Trophoblast cell (in vitro differentiated cells and primary cell): ENCODE data around the gene HOXD8.

Source experiments
- DNase-seq, 2 donors: peaks; one replicate each; pipeline ENCODE4 v3.0.0-alpha.2; 2016
- H2AFZ ChIP-seq: 2 replicates; pipeline ENCODE4 v1.6.1; 2013; ENCODE audit warnings: low read length, moderate library complexity, mild to moderate bottlenecking; ENCODE audit not compliant: insufficient read depth, poor library complexity
- H2AK5ac ChIP-seq: 2 replicates; pipeline ENCODE4 v1.6.1; 2013; ENCODE audit warnings: mild to moderate bottlenecking, low read length
- H2BK120ac ChIP-seq: 2 replicates; pipeline ENCODE4 v1.6.1; 2013; ENCODE audit warnings: low read length, mild to moderate bottlenecking, moderate library complexity; ENCODE audit not compliant: insufficient read depth, poor library complexity
- H2BK12ac ChIP-seq: 2 replicates; pipeline ENCODE4 v1.6.1; 2013; ENCODE audit warnings: mild to moderate bottlenecking, low read length, moderate library complexity
- H2BK5ac ChIP-seq: 2 replicates; pipeline ENCODE4 v1.6.1; 2013; ENCODE audit warnings: low read length, low read depth, moderate library complexity, mild to moderate bottlenecking; ENCODE audit not compliant: poor library complexity
- H3K14ac ChIP-seq: 2 replicates; pipeline ENCODE4 v1.6.1; 2013; ENCODE audit warnings: mild to moderate bottlenecking, low read length
- H3K18ac ChIP-seq: 2 replicates; pipeline ENCODE4 v1.6.1; 2013; ENCODE audit warnings: mild to moderate bottlenecking, low read length
- H3K23ac ChIP-seq: 2 replicates; pipeline ENCODE4 v1.6.1; 2013; ENCODE audit warnings: low read length
- H3K27ac ChIP-seq: 2 replicates; pipeline ENCODE4 v1.5.1; 2013; ENCODE audit warnings: low read depth, mild to moderate bottlenecking, inconsistent platforms, low read length, moderate library complexity
- H3K27me3 ChIP-seq: 2 replicates; pipeline ENCODE4 v1.6.1; 2013; ENCODE audit warnings: inconsistent platforms, mild to moderate bottlenecking, low read length, moderate library complexity; ENCODE audit not compliant: insufficient read depth
- H3K36me3 ChIP-seq, 2 experiments: 1 replicate in 1 of 2; 2 replicates in 1 of 2; pipeline ENCODE4 v1.6.1; 2013; ENCODE audit warnings: low read length in 2 of 2, mild to moderate bottlenecking in 2 of 2, moderate library complexity in 1 of 2; ENCODE audit not compliant: insufficient read depth in 2 of 2, control insufficient read depth in 1 of 2
- H3K4ac ChIP-seq: 2 replicates; pipeline ENCODE4 v1.6.1; 2013; ENCODE audit warnings: low read depth, mild to moderate bottlenecking, low read length, moderate library complexity
- H3K4me1 ChIP-seq, 2 experiments: 1 replicate in 1 of 2; 2 replicates in 1 of 2; pipeline ENCODE4 v1.6.1; 2013; ENCODE audit warnings: low read length in 2 of 2, mild to moderate bottlenecking in 2 of 2, moderate library complexity in 1 of 2; ENCODE audit not compliant: insufficient read depth in 2 of 2, control insufficient read depth in 1 of 2
- H3K4me2 ChIP-seq: 2 replicates; pipeline ENCODE4 v1.6.1; 2013; ENCODE audit warnings: inconsistent platforms, mild to moderate bottlenecking, low read length, moderate library complexity
- H3K4me3 ChIP-seq: 2 replicates; pipeline ENCODE4 v1.5.1; 2013; ENCODE audit warnings: mild to moderate bottlenecking, low read depth, low read length, inconsistent platforms
- H3K79me1 ChIP-seq: one replicate; pipeline ENCODE4 v1.6.1; 2013; ENCODE audit warnings: low read length
- H3K79me2 ChIP-seq: 2 replicates; pipeline ENCODE4 v1.6.1; 2013; ENCODE audit warnings: low read length, mild to moderate bottlenecking; ENCODE audit not compliant: control insufficient read depth, insufficient read depth, poor library complexity
- H3K9ac ChIP-seq: 2 replicates; pipeline ENCODE4 v1.6.1; 2013; ENCODE audit warnings: mild to moderate bottlenecking, low read length
- H3K9me3 ChIP-seq: 2 replicates; pipeline ENCODE4 v1.6.1; 2013; ENCODE audit warnings: low read depth, mild to moderate bottlenecking, control low read depth, inconsistent platforms, low read length; ENCODE audit not compliant: insufficient read depth
- H4K12ac ChIP-seq: 2 replicates; pipeline ENCODE4 v1.6.1; 2013; ENCODE audit warnings: low read depth, mild to moderate bottlenecking, low read length, moderate library complexity
- H4K8ac ChIP-seq: 2 replicates; pipeline ENCODE4 v1.6.1; 2013; ENCODE audit warnings: low read depth, mild to moderate bottlenecking, low read length, moderate library complexity
- H4K91ac ChIP-seq: one replicate; pipeline ENCODE4 v1.6.1; 2013; ENCODE audit warnings: low read depth, mild to moderate bottlenecking, low read length, moderate library complexity
- WGBS: extraction: QIAGEN DNeasy Blood & Tissue Kit; methylation state at CpG from one replicate; pipeline ENCODE4 v1.1.7; 2013; ENCODE audit warnings: missing lambda C conversion rate; ENCODE audit not compliant: insufficient read length, insufficient coverage; ENCODE audit errors: extremely low coverage; 5-methylcytosine and 5-hydroxymethylcytosine counted together

Gene HOXD8

GRCh38 chr2:176151442-176152287 lies 22.2 kb downstream of the HOXD8 start, which contains the start of gene HOXD4:
Gene HOXD4 (plus strand): TSS chr2:176151550. CDS start chr2:176151634, 84 bp downstream.
- no peak within 1 kb of the TSS for H3K4ac ChIP-seq
- H2BK5ac ChIP-seq, result no peak within 1 kb of the TSS
- H3K79me1 ChIP-seq, result no peaks in the 10 kb centered on the region
- H2AK5ac ChIP-seq, result no peak within 1 kb of the TSS
- no peak within 1 kb of the TSS for H4K8ac ChIP-seq
- H3K9ac ChIP-seq, result no peak within 1 kb of the TSS
- H3K27ac ChIP-seq, result no peak within 1 kb of the TSS
- peak within 1 kb of the TSS; percentile 33 for H3K4me3 ChIP-seq
- no peak within 1 kb of the TSS for H4K91ac ChIP-seq
- H3K4me1 ChIP-seq, result peaks cover 5 to 7% of the 10 kb centered on the region in 2 experiments
- H4K12ac ChIP-seq, result no peak within 1 kb of the TSS
- H3K9me3 ChIP-seq, result peaks cover 20% of the 10 kb centered on the region
- H2BK120ac ChIP-seq, result no peak within 1 kb of the TSS
- H3K27me3 ChIP-seq, result peaks cover 90% of the 10 kb centered on the region
- H3K36me3 ChIP-seq, result no peaks in the 10 kb centered on the region
- no peaks in the 10 kb centered on the region for H3K79me2 ChIP-seq
- H2AFZ ChIP-seq, result peak within 1 kb of the TSS; percentile 30
- peak within 1 kb of the TSS; percentile 47 for H3K4me2 ChIP-seq
- no peak within 1 kb of the TSS for H3K23ac ChIP-seq
- no peak within 1 kb of the TSS for H3K14ac ChIP-seq
- no CpG with 5 or more reads among the region's 55 CpGs for WGBS
- no peak within 1 kb of the TSS for H3K18ac ChIP-seq
- no peak for DNase-seq
- H2BK12ac ChIP-seq, result no peak within 1 kb of the TSS

GRCh38 chr2:176152350-176153181 lies 23.1 kb downstream of the HOXD8 start:
- Histone ChIP-seq H3K79me2 (no peaks in the 10 kb centered on the region), H3K27me3 (peaks cover 91% of the 10 kb centered on the region), H2AK5ac (no peak overlapping the region), H3K4me2 (no peak overlapping the region), H2BK12ac (no peak overlapping the region), H3K27ac (no peak overlapping the region), H4K91ac (no peak overlapping the region), H2BK120ac (no peak overlapping the region), H2BK5ac (no peak overlapping the region), H3K14ac (no peak overlapping the region), H3K18ac (no peak overlapping the region), H3K36me3 (no peaks in the 10 kb centered on the region), H3K79me1 (no peaks in the 10 kb centered on the region), H3K23ac (no peak overlapping the region), H3K9ac (no peak overlapping the region), H4K12ac (no peak overlapping the region), H3K4me3 (peak overlapping the region; percentile 33), H3K9me3 (peaks cover 22% of the 10 kb centered on the region), H3K4ac (no peak overlapping the region), H3K4me1 (peaks cover 5 to 7% of the 10 kb centered on the region in 2 experiments), H2AFZ (no peak overlapping the region), H4K8ac (no peak overlapping the region)
- DNase-seq, result no peak
- no CpG with 5 or more reads among the region's 48 CpGs for WGBS

- no peak overlapping the region for H4K12ac ChIP-seq
- no peak overlapping the region for H4K91ac ChIP-seq
- H3K4me3 ChIP-seq, result no peak overlapping the region
- peaks cover 5 to 8% of the 10 kb centered on the region in 2 experiments for H3K4me1 ChIP-seq
- no peak overlapping the region for H3K18ac ChIP-seq
- H3K27ac ChIP-seq, result no peak overlapping the region
- peaks cover 22% of the 10 kb centered on the region for H3K9me3 ChIP-seq
- H3K79me1 ChIP-seq, result no peaks in the 10 kb centered on the region
- no peak overlapping the region for H2BK120ac ChIP-seq
- H3K4ac ChIP-seq, result no peak overlapping the region
- H3K27me3 ChIP-seq, result peaks cover 91% of the 10 kb centered on the region
- H3K9ac ChIP-seq, result no peak overlapping the region
- WGBS, result no CpG with 5 or more reads among the region's 11 CpGs
- H2BK12ac ChIP-seq, result no peak overlapping the region
- no peak overlapping the region for H3K14ac ChIP-seq
- no peak for DNase-seq
- H4K8ac ChIP-seq, result no peak overlapping the region
- no peak overlapping the region for H2AK5ac ChIP-seq
- H2BK5ac ChIP-seq, result no peak overlapping the region
- H3K36me3 ChIP-seq, result no peaks in the 10 kb centered on the region
- no peak overlapping the region for H3K23ac ChIP-seq
- H3K79me2 ChIP-seq, result no peaks in the 10 kb centered on the region
- no peak overlapping the region for H3K4me2 ChIP-seq
- no peak overlapping the region for H2AFZ ChIP-seq
Measured at GRCh38 chr2:176154576-176155252, 25.2 kb downstream of the HOXD8 start.

- no peak for DNase-seq
- Histone ChIP-seq H3K36me3 (no peaks in the 10 kb centered on the region), H3K4me3 (no peak overlapping the region), H3K9ac (no peak overlapping the region), H2BK5ac (no peak overlapping the region), H3K23ac (no peak overlapping the region), H2AFZ (no peak overlapping the region), H3K27me3 (peaks cover 91% of the 10 kb centered on the region), H2BK120ac (no peak overlapping the region), H4K12ac (no peak overlapping the region), H4K8ac (no peak overlapping the region), H2AK5ac (no peak overlapping the region), H3K79me1 (no peaks in the 10 kb centered on the region), H4K91ac (no peak overlapping the region), H2BK12ac (no peak overlapping the region), H3K4ac (no peak overlapping the region), H3K4me2 (no peak overlapping the region), H3K18ac (no peak overlapping the region), H3K9me3 (peaks cover 28% of the 10 kb centered on the region), H3K14ac (no peak overlapping the region), H3K4me1 (peaks cover 5 to 15% of the 10 kb centered on the region in 2 experiments), H3K79me2 (no peaks in the 10 kb centered on the region), H3K27ac (no peak overlapping the region)
- no CpG with 5 or more reads among the region's 6 CpGs for WGBS
Measured at GRCh38 chr2:176155356-176156044, 26.0 kb downstream of the HOXD8 start.
